Tongue (tissue), 2 donors: ENCODE results near the gene VAMP1. TPM values are rescaled to one million over a fixed set of nuclear protein-coding genes. Genes with fewer than 3 reads are reported as not detected.
A peak's percentile ranks its signal among the peaks of the same experiment; 100 is the strongest.
"Not testable (repeated sequence)": the region's sequence is repeated elsewhere in the genome, so short reads cannot be mapped to it uniquely, and the experiment has no call there.

Source experiments
- DNase-seq: peaks from one replicate; pipeline ENCODE4 v3.0.0-alpha.2; 2015
- total RNA-seq: library from RNA; depleted of rRNA; stranded (reverse); fragments of >200 nt; gene quantifications from one replicate; pipeline ENCODE4 v1.2.3, GENCODE V29; 2014

Gene VAMP1
- total RNA-seq, 1 donor from 2014 or later: 2.5 TPM

DNA sequence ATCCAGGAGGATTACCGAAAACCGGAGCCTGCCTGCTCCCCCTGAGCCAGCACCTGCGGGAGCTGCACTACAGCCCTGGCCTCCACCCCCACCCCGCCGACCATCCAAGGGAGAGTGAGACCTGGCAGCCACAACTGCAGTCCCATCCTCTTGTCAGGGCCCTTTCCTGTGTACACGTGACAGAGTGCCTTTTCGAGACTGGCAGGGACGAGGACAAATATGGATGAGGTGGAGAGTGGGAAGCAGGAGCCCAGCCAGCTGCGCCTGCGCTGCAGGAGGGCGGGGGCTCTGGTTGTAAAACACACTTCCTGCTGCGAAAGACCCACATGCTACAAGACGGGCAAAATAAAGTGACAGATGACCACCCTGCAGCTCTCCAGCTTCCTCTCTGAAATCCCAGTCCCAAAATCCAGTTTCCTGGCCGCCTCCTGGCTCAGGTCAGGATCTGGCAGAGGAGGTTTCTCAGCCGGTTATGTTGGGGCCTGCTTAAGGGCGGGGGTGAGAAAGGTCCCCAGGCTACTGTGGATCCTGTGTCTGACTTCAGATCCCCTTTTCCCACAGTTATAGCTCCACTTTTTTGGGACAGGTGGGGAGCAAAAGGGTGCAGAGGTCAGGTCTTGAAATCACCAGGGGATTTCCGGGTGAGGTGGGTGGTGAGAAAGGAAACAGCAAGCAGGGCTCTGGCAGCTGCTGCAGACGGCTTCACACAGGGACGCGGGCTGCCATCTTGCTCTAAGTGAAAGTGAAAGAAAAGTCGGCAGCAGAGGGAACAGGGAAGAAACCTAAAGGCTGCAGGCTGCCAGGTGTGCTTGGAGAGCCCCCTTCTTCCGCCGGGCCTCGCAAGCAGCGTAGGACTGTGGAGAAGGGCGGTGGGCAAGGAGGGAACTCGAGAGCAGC is 18.9 kb downstream of the VAMP1 start, which contains the start of gene TAPBPL:
Gene TAPBPL (plus strand): TSS at position 695 of the 897 bp plus-strand sequence. CDS start 207 bp downstream, outside the sequence.
- DNase-seq: peak; percentile 96

- no peak for DNase-seq
Observed at GRCh38 chr12:6450869-6451347, 19.6 kb downstream of the VAMP1 start.

DNA sequence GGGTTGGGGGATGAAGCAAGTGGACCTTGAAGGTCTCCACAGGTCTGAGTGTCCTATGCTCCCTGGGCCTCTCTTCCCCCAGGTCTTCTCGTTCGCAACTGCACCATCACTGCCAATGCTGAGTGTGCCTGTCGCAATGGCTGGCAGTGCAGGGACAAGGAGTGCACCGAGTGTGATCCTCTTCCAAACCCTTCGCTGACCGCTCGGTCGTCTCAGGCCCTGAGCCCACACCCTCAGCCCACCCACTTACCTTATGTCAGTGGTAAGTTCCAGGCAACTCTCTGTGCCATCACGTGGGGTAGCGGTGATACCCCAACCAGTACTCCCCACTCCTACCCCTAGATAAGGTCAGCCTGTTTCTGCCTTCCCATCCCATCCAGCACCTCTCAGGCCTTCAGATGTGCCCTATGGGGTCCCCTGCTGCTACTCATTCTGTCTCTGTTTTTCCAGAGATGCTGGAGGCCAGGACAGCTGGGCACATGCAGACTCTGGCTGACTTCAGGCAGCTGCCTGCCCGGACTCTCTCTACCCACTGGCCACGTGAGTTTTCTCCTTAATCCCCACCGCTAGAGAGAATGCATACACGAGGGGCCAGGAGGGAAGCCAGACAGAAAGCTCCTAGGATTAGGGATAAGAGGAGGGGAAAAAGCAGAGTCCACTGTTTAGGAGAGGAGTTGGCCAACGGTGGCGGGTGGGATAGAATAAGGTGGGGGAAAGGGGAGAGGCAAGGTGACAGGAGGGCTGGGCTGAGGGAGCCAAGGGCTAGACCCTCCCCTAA is 20.2 kb downstream of the VAMP1 start:
- peak; percentile 70 for DNase-seq

GRCh38 chr12:6444704-6445688 is 25.5 kb downstream of the VAMP1 start, which contains the start of gene CD27:
TSS of gene CD27 (plus strand) at chr12:6444955. CDS start at chr12:6445096, 141 bp downstream.
- DNase-seq: no peak

DNA sequence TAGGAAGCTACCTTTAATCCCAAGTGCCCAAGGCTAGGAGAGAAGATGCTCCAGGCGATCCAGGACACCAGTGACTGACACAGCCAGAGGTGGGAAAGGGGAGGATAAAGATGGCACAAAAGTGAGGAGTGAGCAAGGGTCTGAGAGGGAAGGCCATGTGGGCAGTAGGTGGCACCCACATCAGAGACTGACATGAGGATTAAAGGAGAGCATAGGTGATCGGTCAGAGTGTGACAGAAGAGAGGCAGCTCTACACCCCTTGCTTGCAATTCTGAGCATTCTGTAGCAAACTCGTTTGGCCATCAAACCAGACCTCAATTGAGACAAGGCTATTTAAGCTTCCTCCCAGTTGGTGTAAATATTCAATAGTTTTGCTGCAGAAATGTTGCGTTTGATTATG is 26.4 kb downstream of the VAMP1 start:
- no peak for DNase-seq

DNA sequence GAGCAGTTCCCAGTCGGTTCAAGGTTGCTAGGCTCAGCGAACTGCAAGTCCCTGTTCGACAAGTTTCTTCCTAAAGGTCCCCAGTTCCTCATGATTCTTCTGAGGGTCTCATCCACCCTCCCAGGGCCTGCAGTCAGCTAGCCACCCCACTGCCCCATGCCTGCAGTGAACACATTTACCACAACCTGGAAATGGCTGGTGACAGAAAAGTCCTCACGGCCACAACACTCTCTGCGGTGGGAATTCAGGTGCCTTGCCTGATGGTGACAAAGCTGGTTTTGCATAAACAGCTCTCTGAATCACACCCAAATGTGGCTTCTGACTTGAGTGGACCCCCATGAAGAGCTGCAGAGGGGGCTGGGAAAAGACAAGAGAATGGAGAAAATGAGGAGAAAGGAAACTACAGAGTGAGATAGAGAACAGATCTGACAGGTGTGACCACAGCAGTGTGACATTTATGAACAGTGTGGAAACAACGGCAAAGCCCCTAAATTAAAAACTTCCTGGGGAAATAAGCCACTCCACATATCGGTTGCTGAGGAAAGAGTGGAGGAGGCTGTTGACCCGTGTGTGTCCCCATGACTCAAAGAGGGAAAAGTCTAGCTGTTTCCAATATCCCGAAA is 27.0 kb downstream of the VAMP1 start:
- DNase-seq: no peak

DNA sequence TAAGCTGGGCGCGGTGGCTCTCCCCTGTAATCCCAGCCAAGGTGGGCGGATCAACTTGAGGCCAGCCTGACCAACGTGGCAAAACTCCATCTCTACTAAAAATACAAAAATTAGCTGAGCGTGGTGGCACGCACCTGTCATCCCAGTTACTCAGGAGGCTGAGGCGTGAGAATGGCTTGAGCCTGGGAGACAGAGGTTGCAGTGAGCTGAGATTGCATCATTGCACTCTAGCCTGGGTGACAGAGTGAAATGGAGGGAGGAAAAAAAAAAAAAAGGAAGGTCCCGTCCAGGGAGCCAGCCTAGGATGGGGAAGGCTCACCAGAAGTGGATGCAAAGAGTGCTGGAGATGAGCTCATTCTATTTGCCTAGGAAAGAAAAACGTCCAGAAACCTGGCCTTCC is 27.6 kb downstream of the VAMP1 start:
- no peak for DNase-seq

- no peak for DNase-seq
Observed at GRCh38 chr12:6440391-6440790, 30.1 kb downstream of the VAMP1 start.

GRCh38 chr12:6438345-6438744 is 32.1 kb downstream of the VAMP1 start:
- no peak for DNase-seq

DNA sequence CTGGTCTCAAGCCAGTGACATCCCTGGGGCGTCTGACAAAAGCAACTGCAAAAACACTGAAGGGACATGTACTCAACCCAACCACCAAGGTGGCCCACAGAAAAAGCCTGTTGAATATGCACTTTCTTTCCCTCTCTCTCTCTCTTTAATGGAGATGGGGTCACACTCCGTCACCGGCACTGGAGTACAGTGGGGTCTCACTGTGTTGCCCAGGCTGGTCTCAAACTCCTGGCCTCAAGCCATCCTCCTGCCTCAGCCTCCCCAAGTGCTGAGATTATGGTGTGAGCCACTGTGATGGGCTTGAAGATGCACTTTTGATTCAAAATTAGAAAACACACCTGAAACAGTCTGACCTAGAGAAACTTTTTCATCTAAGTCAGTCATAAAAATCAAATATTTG is 32.9 kb downstream of the VAMP1 start:
- no peak for DNase-seq

DNA sequence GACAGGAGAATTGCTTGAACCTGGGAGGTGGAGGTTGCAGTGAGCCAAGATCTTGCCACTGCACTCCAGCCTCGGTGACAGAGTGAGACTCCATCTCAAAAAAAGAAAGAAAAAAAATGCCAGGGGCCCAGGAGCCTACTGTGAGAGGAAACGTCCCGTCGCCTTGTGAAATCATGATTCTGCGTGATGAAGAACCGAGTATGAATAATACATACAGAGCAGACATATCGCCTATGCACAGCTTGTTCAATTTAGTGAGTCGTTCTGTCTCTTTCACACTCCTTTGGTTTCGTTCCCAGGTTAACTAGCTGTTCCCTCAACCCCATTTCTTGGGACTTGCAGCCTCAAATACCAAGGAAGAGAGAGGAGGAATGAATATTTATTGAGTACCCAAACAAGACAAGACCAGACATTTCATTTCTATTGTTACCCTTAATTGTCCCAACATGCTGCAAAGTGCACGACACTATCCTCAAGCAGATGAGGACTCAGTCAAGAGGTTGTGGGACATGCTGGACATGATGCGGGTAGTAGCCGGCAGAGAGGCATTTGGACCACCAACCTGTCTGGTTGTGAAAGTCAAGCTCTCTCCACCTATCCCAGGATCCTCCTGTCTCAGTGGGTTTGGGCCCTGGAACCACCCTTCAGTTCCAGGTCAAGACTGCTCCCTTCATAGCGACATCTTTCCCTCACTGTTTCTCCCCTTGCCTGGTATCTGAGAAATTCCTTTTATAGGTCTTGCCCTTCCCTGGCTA is 34.3 kb downstream of the VAMP1 start:
- DNase-seq: no peak

GRCh38 chr12:6434205-6435140 is 36.0 kb downstream of the VAMP1 start:
- no peak for DNase-seq

GRCh38 chr12:6432991-6433390 is 37.5 kb downstream of the VAMP1 start:
- no peak for DNase-seq

GRCh38 chr12:6430124-6430989 is 40.1 kb downstream of the VAMP1 start:
- peak; percentile 83 for DNase-seq

DNA sequence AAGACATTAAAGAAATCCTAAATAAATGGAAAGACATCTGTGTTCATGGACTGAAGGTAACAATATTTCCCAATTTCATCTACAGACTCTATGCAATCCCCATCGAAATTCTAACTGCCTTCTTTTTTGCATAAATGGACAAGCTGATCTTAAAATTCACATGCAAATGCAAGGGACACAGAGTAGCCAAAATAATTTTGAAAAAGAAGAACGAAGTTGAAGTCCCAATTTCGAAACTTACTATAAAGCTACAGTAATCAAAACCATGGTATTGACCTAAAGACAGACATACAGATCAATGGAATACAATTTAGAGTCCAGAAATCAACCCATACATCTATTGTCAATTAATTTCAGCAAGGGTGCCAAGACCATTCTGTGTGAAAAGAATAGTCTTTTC is 42.2 kb downstream of the VAMP1 start:
- DNase-seq: no peak

DNA sequence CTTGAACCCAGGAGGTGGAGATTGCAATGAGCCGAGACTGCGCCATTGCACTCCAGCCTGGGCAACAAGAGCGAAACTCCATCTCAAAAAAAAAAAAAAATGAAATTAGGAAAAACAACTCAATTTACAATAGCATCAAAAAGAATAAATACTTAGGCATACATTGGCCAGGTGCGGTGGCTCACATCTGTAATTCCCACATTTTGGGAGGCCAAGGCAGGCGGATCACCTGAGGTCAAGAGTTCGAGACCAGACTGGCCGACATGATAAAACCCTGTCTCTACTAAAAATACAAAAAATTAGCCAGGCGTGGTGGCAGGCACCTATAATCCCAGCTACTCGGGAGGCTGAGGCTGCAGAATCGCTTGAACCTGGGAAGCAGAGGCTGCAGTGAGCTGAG is 42.7 kb downstream of the VAMP1 start:
- DNase-seq: not testable (repeated sequence)

DNA sequence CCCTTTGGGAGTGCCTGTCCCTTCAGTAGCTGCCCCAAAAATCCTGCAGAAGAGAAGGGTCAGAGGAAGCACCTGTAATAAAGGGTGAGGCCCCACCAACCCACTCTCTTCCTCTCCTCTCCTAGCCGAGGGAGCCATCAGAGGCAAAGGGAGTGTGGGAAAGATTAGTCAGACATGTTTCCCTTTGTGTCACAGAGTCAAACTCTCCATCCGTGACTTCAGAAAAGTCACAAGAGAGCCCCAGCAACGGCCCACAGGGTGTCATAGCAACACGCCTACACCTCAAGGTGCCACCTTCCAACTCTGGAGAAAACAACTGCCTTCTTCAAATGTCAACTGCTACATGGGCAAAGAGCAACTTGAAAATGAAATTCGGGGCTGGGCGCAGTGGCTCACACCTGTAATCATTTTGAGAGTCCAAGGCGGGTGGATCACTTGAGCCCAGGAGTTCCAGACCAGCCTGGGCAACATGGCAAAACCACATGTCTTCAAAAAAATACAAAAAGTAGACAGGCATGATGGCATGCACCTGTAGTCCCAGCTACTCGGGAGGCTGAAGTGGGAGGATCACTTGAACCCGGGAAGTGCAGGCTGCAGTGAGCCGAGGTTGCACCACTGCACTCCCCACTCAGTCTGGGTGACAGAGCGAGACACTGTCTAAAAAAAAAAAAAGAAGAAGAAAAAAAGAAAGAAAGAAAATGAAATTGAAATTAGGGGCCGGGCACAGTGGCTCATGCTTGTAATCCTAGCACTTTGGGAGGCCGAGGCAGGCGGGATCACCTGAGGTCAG is 43.4 kb downstream of the VAMP1 start:
- no peak for DNase-seq
